IMR-90 (cell line): ENCODE results near the gene RELN. TPM values are rescaled to one million over a fixed set of nuclear protein-coding genes. Genes with fewer than 3 reads are reported as not detected.

ENCODE experiments used
- ATAC-seq: fragments of 200-7000 bp; cut with Tn5 transposase; 2 replicates; pipeline ENCODE4 v1.9.1; 2020; ENCODE audit warnings: low read depth, mild to moderate bottlenecking, moderate library complexity
- BruUV-seq: library from RNA; stranded (reverse); fragments of 400-500 nt; replicated peaks from 2 replicates; lab custom pipeline; 2021; lab: Mats Ljungman, UMichigan
- CTCF ChIA-PET: fragments of 300-600 bp; formaldehyde crosslinking; extraction: SDS; loops from one replicate; lab custom pipeline; 2021; ENCODE audit warnings: antibody characterized with exemption; lab: Yijun Ruan, JAX
- POLR2A ChIA-PET: fragments of 300-600 bp; sonication (Branson Sonifier 250); formaldehyde crosslinking; loops from one replicate; lab custom pipeline; 2022; ENCODE audit warnings: antibody characterized with exemption; ENCODE audit not compliant: unreplicated experiment; lab: Charles Lee
- DNase-seq: peaks from one replicate; pipeline ENCODE4 v3.0.0; 2013
- H2AFZ ChIP-seq: replicated peaks from 2 replicates; pipeline ENCODE3; 2013; ENCODE audit warnings: low read length, mild to moderate bottlenecking; ENCODE audit not compliant: poor library complexity
- H2AK5ac ChIP-seq: 2 replicates; pipeline ENCODE4 v1.6.1; 2013; ENCODE audit warnings: low read depth, low read length, inconsistent platforms
- H2AK9ac ChIP-seq: replicated peaks from 2 replicates; pipeline ENCODE3; 2013; ENCODE audit warnings: mild to moderate bottlenecking, low read depth, low read length, moderate library complexity; ENCODE audit not compliant: poor library complexity
- H2BK120ac ChIP-seq: 2 replicates; pipeline ENCODE4 v1.6.1; 2013; ENCODE audit warnings: low read depth, low read length, inconsistent platforms
- H2BK15ac ChIP-seq: 3 replicates; pipeline ENCODE4 v1.6.1; 2013; ENCODE audit warnings: low read depth, low read length, inconsistent platforms
- H2BK20ac ChIP-seq: 2 replicates; pipeline ENCODE4 v1.6.1; 2013; ENCODE audit warnings: low read depth, mild to moderate bottlenecking, inconsistent platforms, low read length, moderate library complexity
- H2BK5ac ChIP-seq: 2 replicates; pipeline ENCODE4 v1.6.1; 2013; ENCODE audit warnings: mild to moderate bottlenecking, low read depth, low read length, inconsistent platforms; ENCODE audit not compliant: poor library complexity, severe bottlenecking
- H3K14ac ChIP-seq: replicated peaks from 2 replicates; pipeline ENCODE4 v1.6.1; 2013; ENCODE audit warnings: low read depth, low read length, inconsistent platforms
- H3K18ac ChIP-seq: 2 replicates; pipeline ENCODE4 v1.6.1; 2013; ENCODE audit warnings: low read depth, low read length, control low read depth
- H3K23ac ChIP-seq: 2 replicates; pipeline ENCODE4 v1.6.1; 2013; ENCODE audit warnings: low read depth, low read length, inconsistent platforms
- H3K27ac ChIP-seq: 2 replicates; pipeline ENCODE4 v1.5.1; 2013; ENCODE audit warnings: mild to moderate bottlenecking, control low read depth, low read length; ENCODE audit not compliant: insufficient read depth
- H3K27me3 ChIP-seq: 2 replicates; pipeline ENCODE4 v1.6.1; 2013; ENCODE audit warnings: low read length; ENCODE audit not compliant: control insufficient read depth, insufficient read depth
- H3K36me3 ChIP-seq: 2 replicates; pipeline ENCODE4 v1.6.1; 2013; ENCODE audit warnings: low read length, mixed read lengths; ENCODE audit not compliant: control insufficient read depth, insufficient read depth
- H3K4ac ChIP-seq: 2 replicates; pipeline ENCODE4 v1.6.1; 2013; ENCODE audit warnings: low read depth, low read length, inconsistent platforms
- H3K4me1 ChIP-seq: 2 replicates; pipeline ENCODE4 v1.6.1; 2013; ENCODE audit warnings: low read length, mixed read lengths; ENCODE audit not compliant: control insufficient read depth, insufficient read depth
- H3K4me2 ChIP-seq: 2 replicates; pipeline ENCODE4 v1.6.1; 2013; ENCODE audit warnings: low read depth, mild to moderate bottlenecking, control low read depth, low read length, moderate library complexity
- H3K4me3 ChIP-seq: 2 replicates; pipeline ENCODE4 v1.5.1; 2013; ENCODE audit warnings: low read depth, mild to moderate bottlenecking, control low read depth, low read length, moderate library complexity; ENCODE audit not compliant: insufficient read depth
- H3K56ac ChIP-seq: 2 replicates; pipeline ENCODE4 v1.6.1; 2013; ENCODE audit warnings: low read length, inconsistent platforms; ENCODE audit not compliant: insufficient read depth; ENCODE audit errors: extremely low read depth
- H3K79me1 ChIP-seq, 2 experiments: 2 replicates each; pipeline ENCODE4 v1.6.1; 2013; ENCODE audit warnings: low read length in 2 of 2, inconsistent platforms in 1 of 2, low read depth in 1 of 2
- H3K9ac ChIP-seq: 2 replicates; pipeline ENCODE4 v1.6.1; 2013; ENCODE audit warnings: low read depth, low read length, control low read depth
- H3K9me1 ChIP-seq: 2 replicates; pipeline ENCODE4 v1.6.1; 2013; ENCODE audit warnings: low read length, inconsistent platforms; ENCODE audit not compliant: insufficient read depth
- H3K9me3 ChIP-seq: 2 replicates; pipeline ENCODE4 v1.6.1; 2013; ENCODE audit warnings: low read length; ENCODE audit not compliant: control insufficient read depth, insufficient read depth
- H4K20me1 ChIP-seq: 2 replicates; pipeline ENCODE4 v1.6.1; 2013; ENCODE audit warnings: low read length, inconsistent platforms; ENCODE audit not compliant: insufficient read depth
- H4K5ac ChIP-seq: 2 replicates; pipeline ENCODE4 v1.6.1; 2013; ENCODE audit warnings: mild to moderate bottlenecking, low read depth, low read length, control low read depth
- H4K8ac ChIP-seq, 2 experiments: 2 replicates each; pipeline ENCODE4 v1.6.1; 2013; ENCODE audit warnings: low read depth in 2 of 2, low read length in 2 of 2, control low read depth in 1 of 2, inconsistent platforms in 1 of 2
- H4K91ac ChIP-seq: 2 replicates; pipeline ENCODE4 v1.6.1; 2013; ENCODE audit warnings: low read depth, low read length, inconsistent platforms; ENCODE audit not compliant: insufficient read depth
- BHLHE40 ChIP-seq: fragments of 150-350 bp; IDR thresholded peaks from 2 replicates; pipeline ENCODE4 v1.6.1; 2016; ENCODE audit warnings: mild to moderate bottlenecking, low read depth, low read length
- CEBPB ChIP-seq: IDR thresholded peaks from 2 replicates; pipeline ENCODE4 v1.6.1; 2012; ENCODE audit warnings: low read depth, low read length, improper control_type of control experiment
- CHD1 ChIP-seq: IDR thresholded peaks from 2 replicates; pipeline ENCODE4 v1.6.1; 2012; ENCODE audit warnings: low read depth, low read length, improper control_type of control experiment
- CTCF ChIP-seq: conservative IDR thresholded peaks from 2 replicates; pipeline ENCODE4 v1.5.1; 2012; ENCODE audit warnings: mild to moderate bottlenecking, low read depth, low read length, improper control_type of control experiment
- FOS ChIP-seq: fragments of 150-350 bp; IDR thresholded peaks from 2 replicates; pipeline ENCODE4 v1.6.1; 2016; ENCODE audit warnings: low read depth, low read length
- MAFK ChIP-seq: IDR thresholded peaks from 2 replicates; pipeline ENCODE4 v1.6.1; 2012; ENCODE audit warnings: low read depth, low read length, improper control_type of control experiment
- MAZ ChIP-seq: IDR thresholded peaks from 2 replicates; pipeline ENCODE4 v1.6.1; 2012; ENCODE audit warnings: low read depth, mild to moderate bottlenecking, low read length, improper control_type of control experiment, moderate library complexity, borderline replicate concordance
- MXI1 ChIP-seq: IDR thresholded peaks from 2 replicates; pipeline ENCODE4 v1.6.1; 2012; ENCODE audit warnings: low read depth, mild to moderate bottlenecking, low read length, moderate library complexity, borderline replicate concordance
- NFE2L2 ChIP-seq: fragments of 150-350 bp; IDR thresholded peaks from 2 replicates; pipeline ENCODE4 v1.6.1; 2016; ENCODE audit warnings: low read depth, mild to moderate bottlenecking, low read length
- POLR2A ChIP-seq: IDR thresholded peaks from 2 replicates; pipeline ENCODE4 v1.6.1; 2012; ENCODE audit warnings: mild to moderate bottlenecking, low read depth, low read length
- RAD21 ChIP-seq: IDR thresholded peaks from 2 replicates; pipeline ENCODE4 v1.6.1; 2012; ENCODE audit warnings: low read length, improper control_type of control experiment
- RCOR1 ChIP-seq: IDR thresholded peaks from 2 replicates; pipeline ENCODE4 v1.6.1; 2012; ENCODE audit warnings: mild to moderate bottlenecking, low read length, improper control_type of control experiment; ENCODE audit not compliant: insufficient replicate concordance
- RFX5 ChIP-seq: IDR thresholded peaks from 2 replicates; pipeline ENCODE4 v1.8.0; 2012; ENCODE audit warnings: low read depth, mild to moderate bottlenecking, low read length, moderate library complexity
- SMC3 ChIP-seq: fragments of 150-350 bp; IDR thresholded peaks from 2 replicates; pipeline ENCODE4 v1.6.1; 2016; ENCODE audit warnings: low read depth, mild to moderate bottlenecking, antibody characterized with exemption, low read length, moderate library complexity
- WGBS, 2 experiments: methylation state at CpG; one replicate each; pipeline versions ENCODE4 v1.1.5 to v1.1.7; 2013; ENCODE audit warnings: missing lambda C conversion rate in 2 of 2; ENCODE audit not compliant: insufficient read length in 1 of 2; ENCODE audit errors: extremely low coverage in 2 of 2; 5-methylcytosine and 5-hydroxymethylcytosine counted together
- dilution Hi-C: fragments of 300-500 bp; cut with HindIII; formaldehyde crosslinking; loops from one replicate; pipeline ENCODE4 v1.14.3; 2018; ENCODE audit warnings: low sequenced_read_pairs; ENCODE audit not compliant: unreplicated experiment
- in situ Hi-C: fragments of 300-500 bp; cut with MboI; formaldehyde crosslinking; loops from 3 replicates; pipeline ENCODE4 v1.14.3; 2019; ENCODE audit warnings: low sequenced_read_pairs, inconsistent platforms, mixed read lengths
- intact Hi-C: fragments of 100-400 bp; cut with micrococcal nuclease; formaldehyde crosslinking; loops from 2 replicates; pipeline ENCODE4 v1.10.0; 2022
- polyA plus RNA-seq, 3 experiments: library from polyadenylated mRNA; depleted of rRNA; stranded (reverse); fragments of >200 nt; gene quantifications; 2 replicates each; pipeline ENCODE4 v1.2.3, GENCODE V29; 2012; ENCODE audit warnings: low replicate concordance in 1 of 3
- total RNA-seq: library from RNA; depleted of rRNA; stranded (reverse); fragments of >200 nt; gene quantifications from 2 replicates; pipeline ENCODE4 v1.2.3, GENCODE V29; 2012
- TF ChIP-seq, protein P1 (sequence below): fragments of 150-350 bp; IDR thresholded peaks from 2 replicates; pipeline ENCODE4 v1.6.1; 2016; ENCODE audit warnings: low read depth, mild to moderate bottlenecking, low read length, moderate library complexity, borderline replicate concordance
- TF ChIP-seq, protein P2 (sequence below): fragments of 150-350 bp; IDR thresholded peaks from 2 replicates; pipeline ENCODE4 v1.6.1; 2017; ENCODE audit warnings: mild to moderate bottlenecking, antibody characterized with exemption, low read length, low read depth

Gene RELN
- total and polyA plus RNA-seq, 2 of the 4 experiments (the other 2 are of a cell fraction) = 14.7 to 23.7 TPM

DNA sequence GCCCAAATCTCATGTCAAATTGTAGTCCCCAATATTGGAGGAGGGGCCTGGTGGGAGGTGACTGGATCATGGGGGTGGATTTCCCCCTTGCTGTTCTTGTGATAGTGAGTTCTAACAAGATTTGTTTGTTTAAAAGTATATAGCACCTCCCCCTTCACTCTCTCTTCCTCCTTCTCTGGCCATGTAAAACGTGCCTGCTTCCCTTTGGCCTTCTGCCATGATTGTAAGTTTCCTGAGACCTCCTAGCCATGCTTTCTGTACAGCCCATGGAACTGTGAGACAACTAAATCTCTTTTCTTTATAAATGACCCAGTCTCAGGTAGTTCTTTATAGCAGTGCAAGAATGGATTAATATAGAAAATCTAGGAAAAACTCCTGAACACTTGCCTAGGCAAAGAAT is 341.3 kb downstream of the RELN start:
- no peak overlapping the region for H2AK9ac ChIP-seq
- H2BK5ac ChIP-seq = no peak overlapping the region
- H2BK15ac ChIP-seq = no peak overlapping the region
- no peak overlapping the region for H3K4ac ChIP-seq
- H3K79me1 ChIP-seq = no peaks in the 10 kb centered on the region
- BruUV-seq = no TSS peak
- no peak for DNase-seq
- no peak overlapping the region for H2BK120ac ChIP-seq
- no peaks in the 10 kb centered on the region for H3K9me1 ChIP-seq
- no peak overlapping the region for H3K23ac ChIP-seq
- no peak overlapping the region for H3K4me3 ChIP-seq
- no peak overlapping the region for H3K18ac ChIP-seq
- no peak overlapping the region for H3K27ac ChIP-seq
- H4K20me1 ChIP-seq = no peaks in the 10 kb centered on the region
- ChIA-PET POLR2A (no interaction called here), CTCF (no interaction called here)
- H4K8ac ChIP-seq = no peak overlapping the region
- H3K9me3 ChIP-seq = peaks cover 5% of the 10 kb centered on the region
- no peak overlapping the region for H2AK5ac ChIP-seq
- no peak overlapping the region for H4K91ac ChIP-seq
- H2AFZ ChIP-seq = no peak overlapping the region
- no peak overlapping the region for H4K5ac ChIP-seq
- H3K56ac ChIP-seq = no peak overlapping the region
- H3K9ac ChIP-seq = no peak overlapping the region
- no peaks in the 10 kb centered on the region for H3K4me1 ChIP-seq
- H3K36me3 ChIP-seq = 0 out of 2 replicates have a peak, but pooled peaks cover 2% of the 10 kb centered on the region
- no CpG with 5 or more reads among the region's 1 CpG for WGBS, 2 experiments
- no peak overlapping the region for H3K4me2 ChIP-seq
- dilution Hi-C loops = no loop called here
- no peak overlapping the region for H2BK20ac ChIP-seq
- TF ChIP-seq CEBPB = no peak
- TF ChIP-seq, protein P1, sequence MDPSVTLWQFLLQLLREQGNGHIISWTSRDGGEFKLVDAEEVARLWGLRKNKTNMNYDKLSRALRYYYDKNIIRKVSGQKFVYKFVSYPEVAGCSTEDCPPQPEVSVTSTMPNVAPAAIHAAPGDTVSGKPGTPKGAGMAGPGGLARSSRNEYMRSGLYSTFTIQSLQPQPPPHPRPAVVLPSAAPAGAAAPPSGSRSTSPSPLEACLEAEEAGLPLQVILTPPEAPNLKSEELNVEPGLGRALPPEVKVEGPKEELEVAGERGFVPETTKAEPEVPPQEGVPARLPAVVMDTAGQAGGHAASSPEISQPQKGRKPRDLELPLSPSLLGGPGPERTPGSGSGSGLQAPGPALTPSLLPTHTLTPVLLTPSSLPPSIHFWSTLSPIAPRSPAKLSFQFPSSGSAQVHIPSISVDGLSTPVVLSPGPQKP = no peak
- TF ChIP-seq RAD21 = no peak
- no peak for TF ChIP-seq RCOR1
- TF ChIP-seq CHD1 = no peak
- no peak for TF ChIP-seq SMC3
- no peak for TF ChIP-seq CTCF
- TF ChIP-seq NFE2L2 = no peak
- TF ChIP-seq MAFK = no peak
- TF ChIP-seq MAZ = no peak
- no peak for TF ChIP-seq RFX5
- no peak for TF ChIP-seq POLR2A
- TF ChIP-seq FOS = no peak
- no peak for TF ChIP-seq MXI1
- no peak for TF ChIP-seq BHLHE40
- TF ChIP-seq, protein P2, sequence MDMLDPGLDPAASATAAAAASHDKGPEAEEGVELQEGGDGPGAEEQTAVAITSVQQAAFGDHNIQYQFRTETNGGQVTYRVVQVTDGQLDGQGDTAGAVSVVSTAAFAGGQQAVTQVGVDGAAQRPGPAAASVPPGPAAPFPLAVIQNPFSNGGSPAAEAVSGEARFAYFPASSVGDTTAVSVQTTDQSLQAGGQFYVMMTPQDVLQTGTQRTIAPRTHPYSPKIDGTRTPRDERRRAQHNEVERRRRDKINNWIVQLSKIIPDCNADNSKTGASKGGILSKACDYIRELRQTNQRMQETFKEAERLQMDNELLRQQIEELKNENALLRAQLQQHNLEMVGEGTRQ = no peak
- intact Hi-C loops = no loop called here
- no peaks in the 10 kb centered on the region for H3K27me3 ChIP-seq
- no peak overlapping the region for H3K14ac ChIP-seq
- in situ Hi-C loops = no loop called here
- no peak for ATAC-seq
